Activated CD4-positive, alpha-beta memory T cell treated with anti-CD3 and anti-CD28 coated beads, Interleukin-2, amount 10 ng/mL, durations not matched to agents 7 days and 5 days (primary cell): ENCODE data around the gene IGSF9B. TPM values are rescaled to one million over a fixed set of nuclear protein-coding genes. Genes with fewer than 3 reads are reported as not detected.

Source experiments
- CTCF ChIA-PET: fragments of 350-600 bp; sonication (Branson Sonifier 250); formaldehyde crosslinking; loops from one replicate; lab custom pipeline; 2021; ENCODE audit warnings: antibody characterized with exemption, inconsistent platforms; lab: Charles Lee
- POLR2A ChIA-PET: fragments of 350-600 bp; sonication (Branson Sonifier 250); formaldehyde crosslinking; loops from one replicate; lab custom pipeline; 2021; ENCODE audit warnings: antibody characterized with exemption; lab: Charles Lee
- DNase-seq: peaks from one replicate; pipeline ENCODE4 v3.0.0-alpha.2; 2020
- H3K27ac Mint-ChIP-seq: one replicate; pipeline ENCODE4 v1.8.0; 2021; ENCODE audit warnings: mild to moderate bottlenecking, mixed read lengths
- H3K27me3 Mint-ChIP-seq: one replicate; pipeline ENCODE4 v1.8.0; 2021; ENCODE audit warnings: mixed read lengths
- H3K36me3 Mint-ChIP-seq: one replicate; pipeline ENCODE4 v1.8.0; 2021; ENCODE audit warnings: low read depth, mixed read lengths
- H3K4me1 Mint-ChIP-seq: one replicate; pipeline ENCODE4 v1.8.0; 2021; ENCODE audit warnings: mixed read lengths
- H3K4me3 Mint-ChIP-seq: one replicate; pipeline ENCODE4 v1.8.0; 2021; ENCODE audit warnings: mild to moderate bottlenecking, mixed read lengths
- H3K9me3 Mint-ChIP-seq: one replicate; pipeline ENCODE4 v1.8.0; 2021; ENCODE audit warnings: mixed read lengths
- total RNA-seq, 2 experiments: library from RNA; stranded (reverse); gene quantifications; one replicate each; pipeline ENCODE4 v1.2.3, GENCODE V29; 2021

Gene IGSF9B
- total RNA-seq, 2 experiments from 2014 or later = 66.2 to 70.8 TPM

GRCh38 chr11:133950421-133950820 is 6.3 kb downstream of the IGSF9B start:
- ChIA-PET POLR2A (no interaction called here), CTCF (no interaction called here)
- Mint-ChIP-seq H3K9me3 (no peaks in the 10 kb centered on the region), H3K4me3 (no peak overlapping the region), H3K27ac (no peak overlapping the region), H3K36me3 (peaks cover 17% of the 10 kb centered on the region), H3K4me1 (peaks cover 87% of the 10 kb centered on the region), H3K27me3 (peaks cover 13% of the 10 kb centered on the region)
- DNase-seq = no peak

- no peak for DNase-seq
- Mint-ChIP-seq H3K36me3 (peaks cover 16% of the 10 kb centered on the region), H3K27me3 (peaks cover under 1% of the 10 kb centered on the region), H3K4me1 (peaks cover 87% of the 10 kb centered on the region), H3K4me3 (peak overlapping the region; percentile 22), H3K27ac (peak overlapping the region; percentile 58), H3K9me3 (no peaks in the 10 kb centered on the region)
- POLR2A ChIA-PET = interaction anchor here (7.3 kb wide), 1 partner anchor 21 kb away, joined by 57 read pairs; no protein-coding TSS in a partner anchor
- CTCF ChIA-PET = interaction anchor here (1.1 to 7.4 kb wide), 2 partner anchors 21 to 105 kb away, joined by 3 to 77 read pairs; no protein-coding TSS in a partner anchor
Observed at GRCh38 chr11:133949129-133949528, 7.6 kb downstream of the IGSF9B start.

GRCh38 chr11:133948711-133949110 is 8.1 kb downstream of the IGSF9B start:
- no peak for DNase-seq
- peak overlapping the region; percentile 63 for H3K4me3 Mint-ChIP-seq
- H3K36me3 Mint-ChIP-seq = peaks cover 16% of the 10 kb centered on the region
- peaks cover 87% of the 10 kb centered on the region for H3K4me1 Mint-ChIP-seq
- POLR2A ChIA-PET = interaction anchor here (0.7 to 7.3 kb wide), 7 partner anchors 8 to 276 kb away, joined by 3 to 57 read pairs (median 8); partner anchors contain the start of genes IGSF9B, NCAPD3 and VPS26B
- no peaks in the 10 kb centered on the region for H3K27me3 Mint-ChIP-seq
- CTCF ChIA-PET = interaction anchor here (0.8 to 7.4 kb wide), 7 partner anchors 8 to 105 kb away, joined by 3 to 77 read pairs (median 9); partner anchors contain the start of gene IGSF9B
- H3K9me3 Mint-ChIP-seq = no peaks in the 10 kb centered on the region
- H3K27ac Mint-ChIP-seq = peak overlapping the region; percentile 99

- Mint-ChIP-seq H3K36me3 (peaks cover 28% of the 10 kb centered on the region), H3K4me1 (peaks cover 86% of the 10 kb centered on the region), H3K27me3 (no peaks in the 10 kb centered on the region), H3K4me3 (peak overlapping the region; percentile 63), H3K9me3 (no peaks in the 10 kb centered on the region), H3K27ac (peak overlapping the region; percentile 99)
- DNase-seq = peak; percentile 78
- ChIA-PET POLR2A (interaction anchor here (0.6 to 7.3 kb wide), 11 partner anchors 9 to 326 kb away, joined by 3 to 57 read pairs (median 6); partner anchors contain the start of genes IGSF9B and NCAPD3), CTCF (interaction anchor here (0.8 to 7.4 kb wide), 9 partner anchors 10 to 329 kb away, joined by 3 to 77 read pairs (median 4); partner anchors contain the start of genes GLB1L3 and IGSF9B)
Observed at GRCh38 chr11:133947321-133947756, 9.4 kb downstream of the IGSF9B start.

GRCh38 chr11:133946541-133947318 is 10.0 kb downstream of the IGSF9B start:
- ChIA-PET POLR2A (interaction anchor here (1.2 to 7.3 kb wide), 9 partner anchors 10 to 327 kb away, joined by 3 to 57 read pairs (median 6); partner anchors contain the start of genes IGSF9B and NCAPD3), CTCF (interaction anchor here (0.8 to 7.4 kb wide), 8 partner anchors 10 to 329 kb away, joined by 3 to 77 read pairs (median 4); partner anchors contain the start of genes GLB1L3 and IGSF9B)
- peaks cover 34% of the 10 kb centered on the region for H3K36me3 Mint-ChIP-seq
- peak overlapping the region; percentile 63 for H3K4me3 Mint-ChIP-seq
- DNase-seq = peak; percentile 41
- peak overlapping the region; percentile 99 for H3K27ac Mint-ChIP-seq
- peaks cover 86% of the 10 kb centered on the region for H3K4me1 Mint-ChIP-seq
- no peaks in the 10 kb centered on the region for H3K27me3 Mint-ChIP-seq
- no peaks in the 10 kb centered on the region for H3K9me3 Mint-ChIP-seq

GRCh38 chr11:133946051-133946450 is 10.7 kb downstream of the IGSF9B start:
- DNase-seq = no peak
- H3K27ac Mint-ChIP-seq = peak overlapping the region; percentile 99
- no peaks in the 10 kb centered on the region for H3K27me3 Mint-ChIP-seq
- CTCF ChIA-PET = interaction anchor here (7.4 kb wide), 1 partner anchor 18 kb away, joined by 77 read pairs; no protein-coding TSS in a partner anchor
- no peaks in the 10 kb centered on the region for H3K9me3 Mint-ChIP-seq
- H3K36me3 Mint-ChIP-seq = peaks cover 41% of the 10 kb centered on the region
- POLR2A ChIA-PET = interaction anchor here (1.3 to 7.3 kb wide), 6 partner anchors 11 to 328 kb away, joined by 3 to 57 read pairs (median 6); partner anchors contain the start of gene IGSF9B
- peak overlapping the region; percentile 80 for H3K4me3 Mint-ChIP-seq
- H3K4me1 Mint-ChIP-seq = peaks cover 89% of the 10 kb centered on the region

- Mint-ChIP-seq H3K4me3 (peak overlapping the region; percentile 80), H3K27me3 (no peaks in the 10 kb centered on the region), H3K4me1 (peaks cover 89% of the 10 kb centered on the region), H3K9me3 (no peaks in the 10 kb centered on the region), H3K27ac (peak overlapping the region; percentile 99), H3K36me3 (peaks cover 46% of the 10 kb centered on the region)
- CTCF ChIA-PET = interaction anchor here (0.6 to 7.4 kb wide), 5 partner anchors 14 to 256 kb away, joined by 3 to 77 read pairs (median 3); no protein-coding TSS in a partner anchor
- peak; percentile 89 for DNase-seq
- POLR2A ChIA-PET = interaction anchor here (0.7 to 7.3 kb wide), 10 partner anchors 11 to 280 kb away, joined by 3 to 57 read pairs (median 5); partner anchors contain the start of genes IGSF9B and VPS26B
Observed at GRCh38 chr11:133945087-133945974, 11.4 kb downstream of the IGSF9B start.

- ChIA-PET CTCF (interaction anchor here (1.0 to 7.4 kb wide), 6 partner anchors 11 to 192 kb away, joined by 3 to 77 read pairs (median 4); no protein-coding TSS in a partner anchor), POLR2A (interaction anchor here (0.7 to 7.3 kb wide), 8 partner anchors 12 to 281 kb away, joined by 3 to 57 read pairs (median 4); partner anchors contain the start of genes IGSF9B and VPS26B)
- Mint-ChIP-seq H3K36me3 (peaks cover 58% of the 10 kb centered on the region), H3K4me1 (peaks cover 86% of the 10 kb centered on the region), H3K9me3 (peaks cover 3% of the 10 kb centered on the region), H3K27me3 (no peaks in the 10 kb centered on the region), H3K27ac (peak overlapping the region; percentile 99), H3K4me3 (peak overlapping the region; percentile 80)
- DNase-seq = no peak
Observed at GRCh38 chr11:133943950-133944698, 12.6 kb downstream of the IGSF9B start.

- Mint-ChIP-seq H3K36me3 (peaks cover 67% of the 10 kb centered on the region), H3K27ac (peak overlapping the region; percentile 60)
- POLR2A ChIA-PET = interaction anchor here (1.0 to 7.3 kb wide), 2 partner anchors 9 to 15 kb away, joined by 3 to 57 read pairs; no protein-coding TSS in a partner anchor
Observed at GRCh38 chr11:133942577-133942976, 14.2 kb downstream of the IGSF9B start.

GRCh38 chr11:133941546-133941945 is 15.2 kb downstream of the IGSF9B start:
- ChIA-PET CTCF (no interaction called here), POLR2A (no interaction called here)
- Mint-ChIP-seq H3K27ac (no peak overlapping the region), H3K4me1 (peaks cover 63% of the 10 kb centered on the region), H3K36me3 (peaks cover 70% of the 10 kb centered on the region), H3K9me3 (peaks cover 3% of the 10 kb centered on the region), H3K27me3 (no peaks in the 10 kb centered on the region), H3K4me3 (no peak overlapping the region)
- DNase-seq = no peak

More at GRCh38 chr11:133942577-133942976, 14.2 kb downstream of the IGSF9B start:
- Mint-ChIP-seq H3K4me3 (peak overlapping the region; percentile 6), H3K9me3 (peaks cover 3% of the 10 kb centered on the region), H3K4me1 (peaks cover 73% of the 10 kb centered on the region), H3K27me3 (no peaks in the 10 kb centered on the region)
- DNase-seq = no peak
- CTCF ChIA-PET = interaction anchor here (1.3 to 7.4 kb wide), 2 partner anchors 15 to 108 kb away, joined by 4 to 77 read pairs; no protein-coding TSS in a partner anchor

GRCh38 chr11:133940034-133940433 is 16.7 kb downstream of the IGSF9B start:
- no peaks in the 10 kb centered on the region for H3K27me3 Mint-ChIP-seq
- H3K9me3 Mint-ChIP-seq = peaks cover 3% of the 10 kb centered on the region
- H3K4me3 Mint-ChIP-seq = no peak overlapping the region
- no peak for DNase-seq
- POLR2A ChIA-PET = no interaction called here
- no peak overlapping the region for H3K27ac Mint-ChIP-seq
- H3K4me1 Mint-ChIP-seq = peaks cover 48% of the 10 kb centered on the region
- CTCF ChIA-PET = interaction anchor here (2.2 kb wide), 1 partner anchor 8 kb away, joined by 4 read pairs; no protein-coding TSS in a partner anchor
- peaks cover 75% of the 10 kb centered on the region for H3K36me3 Mint-ChIP-seq
